Measurements from ENCODE around the gene ATMIN. TPM values are rescaled to one million over a fixed set of nuclear protein-coding genes. Genes with fewer than 3 reads are reported as not detected.

The ATMIN gene
- total and polyA plus RNA-seq, 2 experiments from 2014 or later: 22.0 to 60.5 TPM

DNA sequence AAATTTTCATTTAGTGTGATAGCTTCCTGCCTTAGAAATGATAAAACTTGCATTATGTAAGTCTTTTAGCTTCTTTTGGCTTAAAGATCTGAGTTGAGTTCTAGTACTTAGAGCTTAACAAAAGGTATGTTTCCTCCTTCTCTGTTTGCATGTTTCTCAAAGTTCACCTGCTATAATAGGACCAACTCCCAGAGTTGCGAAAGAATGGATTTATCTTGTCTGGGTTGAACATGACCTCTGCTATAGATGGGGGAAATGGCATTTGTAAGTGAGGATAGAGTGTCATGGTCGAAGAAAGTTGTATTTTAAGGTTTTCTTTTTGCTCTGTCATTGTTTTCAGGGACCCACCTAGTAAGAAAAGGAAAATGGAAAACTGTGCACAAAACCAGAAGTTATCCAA is 7.2 kb downstream of the ATMIN start (continued):
- TF ChIP-seq, protein P1, sequence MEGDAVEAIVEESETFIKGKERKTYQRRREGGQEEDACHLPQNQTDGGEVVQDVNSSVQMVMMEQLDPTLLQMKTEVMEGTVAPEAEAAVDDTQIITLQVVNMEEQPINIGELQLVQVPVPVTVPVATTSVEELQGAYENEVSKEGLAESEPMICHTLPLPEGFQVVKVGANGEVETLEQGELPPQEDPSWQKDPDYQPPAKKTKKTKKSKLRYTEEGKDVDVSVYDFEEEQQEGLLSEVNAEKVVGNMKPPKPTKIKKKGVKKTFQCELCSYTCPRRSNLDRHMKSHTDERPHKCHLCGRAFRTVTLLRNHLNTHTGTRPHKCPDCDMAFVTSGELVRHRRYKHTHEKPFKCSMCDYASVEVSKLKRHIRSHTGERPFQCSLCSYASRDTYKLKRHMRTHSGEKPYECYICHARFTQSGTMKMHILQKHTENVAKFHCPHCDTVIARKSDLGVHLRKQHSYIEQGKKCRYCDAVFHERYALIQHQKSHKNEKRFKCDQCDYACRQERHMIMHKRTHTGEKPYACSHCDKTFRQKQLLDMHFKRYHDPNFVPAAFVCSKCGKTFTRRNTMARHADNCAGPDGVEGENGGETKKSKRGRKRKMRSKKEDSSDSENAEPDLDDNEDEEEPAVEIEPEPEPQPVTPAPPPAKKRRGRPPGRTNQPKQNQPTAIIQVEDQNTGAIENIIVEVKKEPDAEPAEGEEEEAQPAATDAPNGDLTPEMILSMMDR (conservative IDR thresholded peaks at IDR 0.05; ENCODE audit: low read depth in 2 of 2): no peak

DNA sequence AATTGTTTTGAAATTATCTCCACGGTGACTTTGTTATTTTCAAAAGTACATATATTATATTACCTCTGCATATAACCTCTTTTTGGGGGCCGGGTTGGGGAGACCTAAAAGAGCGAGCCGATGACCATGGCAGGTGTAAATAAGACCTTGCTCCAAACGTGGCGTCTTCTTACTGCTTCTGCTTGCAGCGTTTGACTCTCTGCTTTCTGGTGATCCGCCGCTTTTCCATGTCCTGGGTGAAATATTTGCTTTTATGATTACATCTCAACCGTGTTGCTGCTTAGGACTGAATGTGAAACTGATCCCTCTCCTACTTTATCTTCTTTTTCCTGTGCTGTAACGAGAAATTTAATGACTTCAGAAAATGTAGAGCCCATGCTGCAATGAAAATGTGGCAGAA is 18.1 kb downstream of the ATMIN start:
- Histone ChIP-seq H3F3A (replicated peaks; ENCODE audit: low read depth) (no peaks in the 10 kb centered on the region), H3K79me2 (replicated peaks; ENCODE audit: insufficient read depth) (no peaks in the 10 kb centered on the region), H3K4me2 (no peak overlapping the region), H3K27ac (ENCODE audit: low read depth) (no peak overlapping the region), H3K4me1 (ENCODE audit: insufficient read depth) (no peaks in the 10 kb centered on the region), H3K9me2 (ENCODE audit: insufficient read depth) (no peaks in the 10 kb centered on the region), H2AFZ (no peak overlapping the region), H3K36me3 (ENCODE audit: insufficient read depth) (no peaks in the 10 kb centered on the region), H3K4me3 (no peak overlapping the region), H4K20me1 (replicated peaks; ENCODE audit: insufficient read depth) (no peaks in the 10 kb centered on the region; the same call in 1 of the 2 replicates), H3K27me3 (ENCODE audit: insufficient read depth) (no peaks in the 10 kb centered on the region)
- H3K36me3 Mint-ChIP-seq (ENCODE audit: low read depth): peaks cover 7% of the 10 kb centered on the region; the same call in 2 of the 3 replicates
- H3K27ac Mint-ChIP-seq: no peak overlapping the region
- H3K27me3 Mint-ChIP-seq (ENCODE audit: insufficient read depth, low read depth, poor library complexity): no peaks in the 10 kb centered on the region
- H3K4me3 Mint-ChIP-seq: no peak overlapping the region
- H3K9me3 Mint-ChIP-seq: peaks cover 18% of the 10 kb centered on the region
- no peaks in the 10 kb centered on the region for H3K4me1 Mint-ChIP-seq
- ATAC-seq (no peak), DNase-seq (ENCODE audit: low spot score) (no peak)
- no peak for TF ChIP-seq STAT1 (IDR thresholded peaks at IDR 0.05; ENCODE audit: unreplicated experiment)
- no peak for TF ChIP-seq ZNF331 (CRISPR knock-in tag; IDR thresholded peaks at IDR 0.05; ENCODE audit: low read depth)
- TF ChIP-seq ZNF114 (CRISPR knock-in tag; IDR thresholded peaks at IDR 0.05): no peak
- no peak for TF ChIP-seq JUNB (IDR thresholded peaks at IDR 0.05; ENCODE audit: unreplicated experiment)
- TF ChIP-seq POLR2AphosphoS5 (IDR thresholded peaks at IDR 0.05; ENCODE audit: low read depth): no peak
- no peak for TF ChIP-seq NANOG (IDR thresholded peaks at IDR 0.05; ENCODE audit: borderline replicate concordance)
- TF ChIP-seq ZNF462 (CRISPR knock-in tag; IDR thresholded peaks at IDR 0.05): no peak
- no peak for TF ChIP-seq REST (IDR thresholded peaks at IDR 0.05; ENCODE audit: unreplicated experiment)
- no peak for TF ChIP-seq EZH2 (IDR thresholded peaks at IDR 0.05; ENCODE audit: low read depth, unreplicated experiment)
- TF ChIP-seq, protein P1 (conservative IDR thresholded peaks at IDR 0.05; ENCODE audit: low read depth in 2 of 2): no peak
- TF ChIP-seq CREB1 (CRISPR knock-in tag; IDR thresholded peaks at IDR 0.05; ENCODE audit: low read depth): no peak
- TF ChIP-seq EZH2phosphoT487 (IDR thresholded peaks at IDR 0.05; ENCODE audit: unreplicated experiment): no peak
